Fibroblast of upper back skin (primary cell): ENCODE results near the gene TEX22.

ENCODE experiments used
- DNase-seq: peaks from one replicate; pipeline ENCODE4 v3.0.0-alpha.2; 2013

The TEX22 gene

GRCh38 chr14:105367116-105368031, 31.0 kb upstream of the TEX22 start:
- DNase-seq = no peak

GRCh38 chr14:105368032-105368417, 30.3 kb upstream of the TEX22 start:
- no peak for DNase-seq

DNA sequence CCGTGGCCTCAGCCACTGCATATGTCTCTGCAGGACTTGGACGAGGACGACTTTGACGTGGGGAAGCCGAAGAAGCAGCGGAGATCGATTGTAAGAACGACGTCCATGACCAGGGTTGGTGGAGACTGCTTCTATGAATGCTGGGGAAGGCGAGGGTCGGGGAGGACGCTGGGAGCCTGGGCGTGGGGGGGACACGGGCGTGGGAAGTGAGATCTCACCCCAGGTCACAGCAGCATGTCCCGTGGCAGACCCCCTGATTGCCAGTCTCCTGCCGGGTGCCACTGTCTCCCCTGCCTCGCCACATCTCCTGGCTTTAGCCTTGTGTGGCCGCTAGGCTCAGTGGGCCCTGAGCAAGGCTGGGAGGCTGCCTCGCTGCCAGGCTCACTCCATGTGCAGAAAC, 29.9 kb upstream of the TEX22 start:
- no peak for DNase-seq

DNA sequence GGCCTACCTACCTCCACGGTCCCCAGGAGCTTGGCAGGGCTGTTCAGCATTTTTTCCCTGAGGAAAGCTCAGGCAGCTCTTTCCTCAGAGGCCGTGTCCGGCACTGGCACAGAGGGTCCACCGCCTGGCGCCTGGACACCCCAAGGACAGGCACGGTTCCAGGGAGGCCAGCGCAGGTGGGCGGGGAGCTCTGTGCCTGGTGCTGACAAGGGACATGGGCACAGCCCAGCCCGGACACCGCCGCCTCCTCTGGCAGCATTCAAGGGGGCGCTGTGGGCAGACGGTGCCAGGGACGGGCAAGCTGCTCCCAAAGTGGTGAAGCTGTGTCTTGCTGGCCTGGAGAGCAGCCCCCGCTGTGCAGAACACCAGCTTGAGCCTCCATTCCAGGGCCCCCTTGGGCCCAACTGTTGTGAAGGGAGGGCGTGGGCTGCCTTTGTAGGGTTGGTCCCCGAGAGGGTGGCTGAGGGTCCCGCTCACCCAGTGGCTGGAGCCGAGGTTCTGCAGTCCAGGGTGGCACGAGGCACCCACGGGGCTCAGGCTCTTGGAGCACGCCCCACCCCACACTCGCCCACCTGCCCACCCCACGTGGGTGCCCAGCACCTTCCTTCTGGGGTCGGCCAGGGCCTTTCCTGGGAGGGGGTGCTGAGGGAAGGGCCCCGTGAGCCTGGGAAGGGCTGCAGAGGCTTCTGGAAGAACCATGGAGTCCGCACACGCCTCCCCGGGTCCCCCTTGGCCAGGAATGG, 29.3 kb upstream of the TEX22 start:
- no peak for DNase-seq

GRCh38 chr14:105369653-105370040, 28.7 kb upstream of the TEX22 start:
- DNase-seq = no peak

GRCh38 chr14:105374389-105374788, 23.9 kb upstream of the TEX22 start:
- DNase-seq = no peak

DNA sequence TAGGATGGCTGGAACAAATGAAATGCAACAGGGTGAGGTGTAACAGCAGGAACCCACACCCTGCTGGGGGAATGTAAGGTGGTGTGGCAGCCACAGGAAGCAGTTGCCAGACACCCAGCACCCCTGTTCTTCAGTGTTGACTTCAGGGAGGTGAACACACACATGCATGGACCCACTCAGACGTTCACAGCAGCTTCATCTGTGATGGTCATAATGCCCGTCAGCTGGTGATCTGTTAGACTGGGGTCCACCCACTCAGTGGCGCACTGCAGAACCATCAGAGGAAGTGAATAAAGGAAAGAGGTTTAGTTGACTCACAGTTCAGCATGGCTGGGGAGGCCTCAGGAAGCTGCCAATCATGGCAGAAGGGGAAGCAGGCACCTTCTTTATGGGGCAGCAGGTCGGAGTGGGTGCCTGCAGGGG, 22.7 kb upstream of the TEX22 start:
- DNase-seq = no peak

GRCh38 chr14:105376521-105377440, 21.6 kb upstream of the TEX22 start:
- no peak for DNase-seq

GRCh38 chr14:105377555-105378182, 20.7 kb upstream of the TEX22 start:
- no peak for DNase-seq

GRCh38 chr14:105378199-105378598, 20.1 kb upstream of the TEX22 start:
- no peak for DNase-seq

GRCh38 chr14:105378873-105379685, 19.3 kb upstream of the TEX22 start:
- DNase-seq = no peak

DNA sequence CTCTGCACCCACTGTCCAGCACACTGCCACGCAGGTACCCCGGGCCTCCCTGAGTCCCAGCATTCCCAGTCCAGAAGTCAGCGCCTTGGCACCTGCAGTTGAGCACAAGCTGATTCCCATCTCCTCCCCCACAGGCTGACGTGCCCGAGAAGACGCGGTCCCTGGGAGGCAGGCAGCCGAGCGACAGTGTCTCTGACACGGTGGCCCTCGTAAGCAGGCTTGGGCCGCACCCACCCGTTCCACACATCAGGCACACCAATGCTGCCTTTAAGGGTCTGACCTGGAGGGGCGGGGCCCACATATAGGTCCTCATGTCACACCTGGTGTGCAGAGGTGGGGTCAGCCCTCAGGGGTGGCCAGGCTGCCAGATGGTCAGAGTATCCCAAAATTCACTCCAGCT, 18.4 kb upstream of the TEX22 start:
- DNase-seq = no peak

DNA sequence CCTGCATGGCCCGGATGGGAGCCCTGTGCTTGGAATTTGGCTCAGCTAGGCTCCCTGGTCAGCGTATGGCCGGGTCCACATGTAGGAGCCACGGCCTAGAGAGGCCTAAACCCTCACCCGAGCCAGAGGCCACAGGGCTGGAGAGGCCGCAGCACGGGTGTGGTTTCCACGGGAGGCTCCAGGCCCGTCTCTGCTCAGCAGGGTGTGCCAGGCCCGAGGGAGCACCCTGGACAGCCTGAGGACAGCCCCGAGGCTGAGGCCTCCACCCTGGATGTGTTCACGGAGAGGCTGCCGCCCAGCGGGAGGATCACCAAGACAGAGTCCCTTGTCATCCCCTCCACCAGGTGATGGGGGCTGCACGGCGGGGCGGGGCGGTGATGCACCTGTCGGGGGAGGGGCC, 17.6 kb upstream of the TEX22 start:
- DNase-seq = no peak

DNA sequence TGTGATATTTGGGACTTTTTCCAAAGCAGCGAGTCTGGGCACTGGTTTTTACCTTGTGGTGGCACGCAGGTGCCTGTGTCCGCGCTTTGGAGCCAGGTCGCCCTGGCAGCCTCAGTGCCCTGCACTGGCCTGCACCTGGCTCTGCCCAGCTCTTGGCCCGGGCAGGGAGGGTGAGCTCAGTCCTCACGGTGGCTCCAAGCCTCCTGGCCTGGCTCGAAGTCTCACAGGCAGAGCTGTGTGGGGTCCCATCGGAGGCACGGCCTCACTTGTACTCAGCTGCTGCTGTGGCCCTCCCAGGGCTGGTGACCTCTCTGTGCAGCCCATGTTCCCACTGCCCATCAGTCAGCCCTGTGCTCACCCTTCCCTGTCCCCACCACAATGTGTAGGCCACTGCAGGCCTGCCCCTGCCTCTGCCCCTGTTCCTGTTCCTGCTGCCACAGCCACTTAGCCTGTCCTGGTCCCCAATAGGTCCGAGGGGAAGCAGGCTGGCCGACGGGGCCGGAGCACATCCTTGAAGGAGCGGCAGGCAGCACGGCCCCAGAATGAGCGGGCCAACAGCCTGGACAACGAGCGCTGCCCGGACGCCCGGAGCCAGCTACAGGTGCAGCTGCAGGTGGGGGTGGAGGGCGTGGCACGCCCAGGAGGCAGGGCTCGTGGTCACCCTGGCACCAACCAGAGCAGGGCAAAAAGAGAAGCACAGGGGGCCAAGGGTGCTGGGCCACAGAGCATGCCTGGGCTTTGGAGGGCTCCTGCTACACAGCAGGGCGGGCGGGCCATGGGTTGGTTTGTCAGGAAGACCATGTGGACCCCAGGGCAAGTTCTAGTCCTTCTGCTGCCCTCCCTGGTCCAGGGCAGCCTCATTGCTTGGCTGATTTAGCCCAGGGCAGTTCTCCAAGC, 16.6 kb upstream of the TEX22 start:
- DNase-seq = no peak

GRCh38 chr14:105382343-105383082, 15.8 kb upstream of the TEX22 start:
- no peak for DNase-seq

DNA sequence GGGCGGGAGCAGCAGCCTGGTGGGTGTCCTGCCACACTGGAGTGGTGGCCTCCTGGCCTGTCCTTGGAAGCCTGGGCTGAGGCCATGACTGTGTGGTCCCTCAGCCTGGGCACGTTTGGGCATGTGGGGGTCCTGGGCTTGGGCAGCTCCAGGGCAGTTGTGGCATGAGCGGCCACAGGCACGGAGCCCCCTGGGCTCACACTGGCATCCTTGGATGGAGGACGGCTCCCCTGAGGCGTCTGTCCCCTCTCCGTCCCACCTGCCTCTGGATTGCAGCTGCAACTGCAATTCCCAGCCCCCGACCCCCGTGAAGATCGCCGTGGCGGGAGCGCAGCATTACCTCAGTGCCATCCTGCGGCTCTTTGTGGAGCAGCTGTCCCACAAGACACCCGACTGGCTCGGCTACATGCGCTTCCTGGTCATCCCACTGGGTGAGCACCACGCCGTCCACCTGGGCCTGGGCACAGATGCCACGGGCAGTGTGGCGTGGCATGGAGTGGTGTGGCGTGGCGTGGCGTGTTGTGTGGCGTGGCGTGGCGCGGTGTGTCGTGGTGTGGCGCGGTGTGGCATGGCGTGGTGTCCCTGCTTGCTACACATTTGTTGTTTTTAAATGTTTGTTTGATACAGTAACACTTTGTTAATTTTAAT, 15.1 kb upstream of the TEX22 start:
- no peak for DNase-seq

- DNase-seq = no peak
These were observed 14.2 kb upstream of the TEX22 start for GRCh38 chr14:105384041-105384557.

GRCh38 chr14:105384605-105385321, 13.6 kb upstream of the TEX22 start:
- DNase-seq = no peak

DNA sequence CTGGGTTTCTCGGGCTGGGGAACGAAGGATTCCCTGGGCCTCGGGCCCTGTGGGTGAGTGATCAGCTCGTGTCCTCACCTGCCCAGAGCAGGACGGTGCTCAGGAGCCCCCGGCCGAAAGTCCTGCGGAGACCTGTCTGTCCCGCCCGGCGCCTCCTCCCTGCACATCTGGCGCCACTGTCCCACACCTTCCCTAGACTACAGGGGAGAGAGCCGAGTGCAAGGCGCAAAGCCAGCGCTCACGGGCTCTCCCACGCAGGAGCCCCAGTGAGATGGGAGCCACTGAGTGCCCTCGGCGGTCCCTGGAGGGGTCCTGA, 13.1 kb upstream of the TEX22 start:
- no peak for DNase-seq
